Measurements from ENCODE around the gene ARHGAP29. TPM values are rescaled to one million over a fixed set of nuclear protein-coding genes. Genes with fewer than 3 reads are reported as not detected.

The ARHGAP29 gene
- total RNA-seq, 1 experiment from 2014 or later = 46.7 TPM

- BruUV-seq (replicated peaks) = no TSS peak
- intact Hi-C loops (cut with micrococcal nuclease) = no loop called here
- POLR2A ChIA-PET = interaction anchor here (0.7 to 6.3 kb wide), 7 partner anchors 9 to 332 kb away, joined by 3 to 106 read pairs (median 34); no protein-coding TSS in a partner anchor
- H3K9me3 Mint-ChIP-seq (ENCODE audit: unreplicated experiment) = no peaks in the 10 kb centered on the region
- CTCF ChIA-PET = interaction anchor here (0.9 to 6.5 kb wide), 4 partner anchors 20 to 176 kb away, joined by 3 to 63 read pairs (median 20); no protein-coding TSS in a partner anchor
- H3K27ac Mint-ChIP-seq (ENCODE audit: low read depth, unreplicated experiment) = no peak overlapping the region
- no peaks in the 10 kb centered on the region for H3K27me3 Mint-ChIP-seq (ENCODE audit: insufficient read depth, unreplicated experiment)
- TF ChIP-seq CTCF (IDR thresholded peaks at IDR 0.05; ENCODE audit: unreplicated experiment) = no peak
- peaks cover 28% of the 10 kb centered on the region for H3K4me1 Mint-ChIP-seq (ENCODE audit: insufficient read depth, unreplicated experiment)
- no peak for DNase-seq (ENCODE audit: unreplicated experiment)
- peaks cover 13% of the 10 kb centered on the region for H3K36me3 Mint-ChIP-seq (ENCODE audit: insufficient read depth, unreplicated experiment)
- H3K4me3 Mint-ChIP-seq (ENCODE audit: unreplicated experiment) = no peak overlapping the region
Observed at GRCh38 chr1:94239051-94239450, 1.7 kb upstream of the ARHGAP29 start.

- DNase-seq (ENCODE audit: unreplicated experiment) = peak; percentile 72
- Mint-ChIP-seq H3K4me3 (ENCODE audit: unreplicated experiment) (peak overlapping the region; percentile 95), H3K36me3 (ENCODE audit: insufficient read depth, unreplicated experiment) (peaks cover 7% of the 10 kb centered on the region), H3K9me3 (ENCODE audit: unreplicated experiment) (no peaks in the 10 kb centered on the region), H3K27ac (ENCODE audit: low read depth, unreplicated experiment) (peak overlapping the region; percentile 90), H3K27me3 (ENCODE audit: insufficient read depth, unreplicated experiment) (no peaks in the 10 kb centered on the region), H3K4me1 (ENCODE audit: insufficient read depth, unreplicated experiment) (peaks cover 46% of the 10 kb centered on the region)
- POLR2A ChIA-PET = interaction anchor here (0.6 to 6.3 kb wide), 32 partner anchors 10 to 997 kb away, joined by 3 to 106 read pairs (median 4); partner anchors contain the start of genes ABCD3, FNBP1L and RWDD3
- CTCF ChIA-PET = interaction anchor here (0.6 to 6.5 kb wide), 19 partner anchors 10 to 215 kb away, joined by 3 to 63 read pairs (median 4); no protein-coding TSS in a partner anchor
- intact Hi-C loops (cut with micrococcal nuclease) = loop anchor here (1.0 to 2.0 kb wide), 6 partner anchors 22 to 192 kb away; no protein-coding TSS in a partner anchor
- no TSS peak for BruUV-seq (replicated peaks)
- peak; percentile 19 for TF ChIP-seq CTCF (IDR thresholded peaks at IDR 0.05; ENCODE audit: unreplicated experiment)
Observed at GRCh38 chr1:94236630-94237290, 624 bp downstream of the ARHGAP29 start.

GRCh38 chr1:94236013-94236491, 1.3 kb downstream of the ARHGAP29 start:
- CTCF ChIA-PET = interaction anchor here (0.6 to 6.5 kb wide), 12 partner anchors 10 to 214 kb away, joined by 3 to 63 read pairs (median 4); no protein-coding TSS in a partner anchor
- peak overlapping the region; percentile 90 for H3K27ac Mint-ChIP-seq (ENCODE audit: low read depth, unreplicated experiment)
- BruUV-seq (replicated peaks) = no TSS peak
- TF ChIP-seq CTCF (IDR thresholded peaks at IDR 0.05; ENCODE audit: unreplicated experiment) = no peak
- peaks cover 7% of the 10 kb centered on the region for H3K36me3 Mint-ChIP-seq (ENCODE audit: insufficient read depth, unreplicated experiment)
- POLR2A ChIA-PET = interaction anchor here (0.7 to 6.3 kb wide), 25 partner anchors 10 to 788 kb away, joined by 3 to 106 read pairs (median 5); partner anchors contain the start of genes ABCD3 and FNBP1L
- peak; percentile 34 for DNase-seq (ENCODE audit: unreplicated experiment)
- H3K4me1 Mint-ChIP-seq (ENCODE audit: insufficient read depth, unreplicated experiment) = peaks cover 53% of the 10 kb centered on the region
- peak overlapping the region; percentile 95 for H3K4me3 Mint-ChIP-seq (ENCODE audit: unreplicated experiment)
- H3K27me3 Mint-ChIP-seq (ENCODE audit: insufficient read depth, unreplicated experiment) = no peaks in the 10 kb centered on the region
- intact Hi-C loops (cut with micrococcal nuclease) = loop anchor here (2.0 kb wide), 2 partner anchors 23 to 191 kb away; no protein-coding TSS in a partner anchor
- H3K9me3 Mint-ChIP-seq (ENCODE audit: unreplicated experiment) = no peaks in the 10 kb centered on the region
